ENCODE measurements around the gene CRYL1.

DNA sequence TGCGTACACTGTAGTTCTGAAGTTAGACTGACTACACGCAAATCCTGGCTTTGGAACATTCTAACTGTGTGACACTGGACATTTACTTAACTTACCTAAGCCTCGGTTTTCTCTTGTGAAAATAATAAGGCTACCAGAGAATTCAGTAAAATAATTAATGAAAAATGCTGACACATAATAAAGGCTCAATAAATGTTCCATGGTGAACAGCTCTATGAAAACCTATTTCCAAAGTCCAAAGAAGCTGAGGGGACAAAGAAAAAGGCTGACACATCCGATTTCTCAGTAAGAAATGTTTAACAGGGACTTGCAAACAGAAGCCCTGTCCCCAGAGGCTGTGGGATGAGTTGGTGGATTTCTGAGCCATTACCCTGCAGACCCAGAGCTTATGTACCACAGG lies 153.8 kb downstream of the CRYL1 start:
- no peak for TF ChIP-seq CTCF (IDR thresholded peaks at IDR 0.05)
- TF ChIP-seq REST (IDR thresholded peaks at IDR 0.05; ENCODE audit: low read depth, low read length) = no peak
- TF ChIP-seq RCOR1 (IDR thresholded peaks at IDR 0.05; ENCODE audit: low read length) = no peak
- TF ChIP-seq, protein P1, sequence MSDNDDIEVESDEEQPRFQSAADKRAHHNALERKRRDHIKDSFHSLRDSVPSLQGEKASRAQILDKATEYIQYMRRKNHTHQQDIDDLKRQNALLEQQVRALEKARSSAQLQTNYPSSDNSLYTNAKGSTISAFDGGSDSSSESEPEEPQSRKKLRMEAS (IDR thresholded peaks at IDR 0.05; ENCODE audit: low read depth) = no peak
- TF ChIP-seq RXRA (IDR thresholded peaks at IDR 0.05; ENCODE audit: borderline replicate concordance, low read depth) = no peak
- no peak for TF ChIP-seq RFX5 (IDR thresholded peaks at IDR 0.05; ENCODE audit: low read length)
- TF ChIP-seq TAF1 (IDR thresholded peaks at IDR 0.05; ENCODE audit: borderline replicate concordance, low read depth, low read length) = no peak
- TF ChIP-seq GABPA (IDR thresholded peaks at IDR 0.05; ENCODE audit: low read depth) = no peak
- TF ChIP-seq SMC3 (IDR thresholded peaks at IDR 0.05; ENCODE audit: low read depth, low read length) = no peak
- no peak for TF ChIP-seq FOXM1 (IDR thresholded peaks at IDR 0.05; ENCODE audit: low read depth)
- TF ChIP-seq NRF1 (IDR thresholded peaks at IDR 0.05; ENCODE audit: low read depth, low read length) = no peak
- TF ChIP-seq EZH2phosphoT487 (IDR thresholded peaks at IDR 0.05; ENCODE audit: borderline replicate concordance, low read depth) = no peak
- no peak for TF ChIP-seq USF1 (IDR thresholded peaks at IDR 0.05; ENCODE audit: borderline replicate concordance, low read depth)
- no peak for TF ChIP-seq EP300 (IDR thresholded peaks at IDR 0.05; ENCODE audit: borderline replicate concordance in 1 of 2, low read depth in 1 of 2, low read length in 1 of 2)

Data from SK-N-SH (cell line).